ENCODE results near the gene JUND.

Gene JUND

DNA sequence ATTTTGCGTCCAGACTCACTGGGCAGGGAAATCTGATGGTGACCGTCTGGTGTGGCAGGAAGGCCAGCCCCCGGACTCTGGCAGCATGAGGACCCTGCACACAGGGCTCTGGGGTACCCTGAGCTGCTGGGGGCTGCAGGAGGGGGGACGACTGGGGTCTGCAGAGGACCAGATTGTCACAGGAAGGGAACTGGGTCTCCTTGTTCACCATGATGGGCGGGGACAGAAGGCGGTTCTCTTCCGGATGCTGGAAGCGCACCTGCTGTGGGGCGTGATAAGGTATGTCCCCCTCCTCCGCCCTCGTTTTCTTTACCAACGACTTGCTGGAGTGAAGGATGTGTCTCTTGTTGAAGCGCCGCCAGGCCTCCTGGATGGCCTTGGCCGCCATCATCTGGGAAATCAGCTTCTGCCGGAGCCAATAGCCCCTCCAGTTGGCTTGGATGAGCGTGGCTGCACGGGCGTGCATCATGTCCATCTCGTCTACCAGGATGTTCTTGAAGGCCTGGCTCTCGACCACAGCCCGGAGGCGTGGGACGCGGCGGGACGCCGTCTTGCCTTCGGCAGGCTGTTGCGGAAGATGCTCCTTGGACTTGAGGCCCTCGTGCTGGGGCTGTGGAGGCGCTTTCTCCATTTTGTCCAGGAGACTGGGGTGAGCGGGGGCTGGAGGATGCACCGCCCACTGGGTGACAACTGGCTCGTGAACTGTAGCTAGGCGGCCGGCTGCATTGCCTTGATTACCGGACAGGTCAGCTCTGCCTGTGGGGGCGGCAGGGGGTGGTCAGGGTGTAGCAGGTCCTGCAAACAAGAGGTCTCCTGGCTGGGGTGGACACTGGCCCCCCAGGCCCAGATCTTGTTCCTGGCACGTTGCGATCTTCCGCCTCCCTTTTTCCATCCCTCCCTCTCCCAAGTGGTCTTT, 14.4 kb downstream of the JUND start:
- DNase-seq = no peak

DNA sequence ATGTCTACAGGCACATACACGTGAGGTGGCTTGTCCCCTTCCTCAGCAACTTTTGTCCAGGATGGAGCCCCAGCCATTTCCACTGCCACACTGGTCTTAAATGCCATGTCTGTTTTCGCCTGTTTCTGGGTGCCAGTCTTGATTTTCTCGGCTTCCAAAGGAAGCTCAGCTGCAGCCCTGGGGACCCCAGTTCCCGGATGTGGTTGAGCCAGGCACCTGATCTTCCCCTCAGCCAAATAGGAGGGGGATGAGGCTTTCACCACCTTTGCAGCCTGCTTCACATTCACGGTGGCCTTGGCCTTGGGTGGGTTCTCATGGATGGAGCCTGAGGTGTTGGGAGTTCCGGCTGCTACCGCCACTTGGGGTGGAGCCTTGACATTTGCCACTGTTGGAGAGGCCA, 15.8 kb downstream of the JUND start:
- no peak for DNase-seq

DNA sequence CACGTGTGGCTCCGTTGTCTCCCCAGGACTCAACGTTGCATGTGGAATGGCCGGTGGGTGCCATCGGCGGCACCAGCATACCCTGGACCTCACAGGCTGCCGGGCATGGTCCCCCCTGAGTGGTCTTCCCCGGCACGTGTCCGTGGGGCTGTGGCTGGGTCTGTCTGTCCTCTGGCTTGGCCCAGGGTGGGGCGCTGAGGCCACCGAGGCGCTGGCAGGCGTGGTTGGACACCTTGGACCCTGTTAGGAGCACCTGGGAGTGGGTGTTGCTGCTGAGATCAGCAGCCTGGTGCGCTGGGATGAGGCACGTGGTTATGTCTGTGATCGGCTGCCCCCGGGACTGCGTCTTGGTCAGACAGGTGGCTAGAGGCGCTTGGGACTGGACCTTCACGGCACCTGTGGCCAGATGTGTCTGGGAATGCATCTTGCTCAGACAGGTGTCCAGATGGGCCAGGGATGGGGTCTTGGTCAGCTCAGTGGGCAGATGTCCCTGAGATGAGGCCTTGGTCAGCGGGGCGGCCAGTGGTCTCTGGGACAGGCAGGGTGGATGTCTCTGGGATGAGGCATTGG, 16.4 kb downstream of the JUND start:
- no peak for DNase-seq

DNA sequence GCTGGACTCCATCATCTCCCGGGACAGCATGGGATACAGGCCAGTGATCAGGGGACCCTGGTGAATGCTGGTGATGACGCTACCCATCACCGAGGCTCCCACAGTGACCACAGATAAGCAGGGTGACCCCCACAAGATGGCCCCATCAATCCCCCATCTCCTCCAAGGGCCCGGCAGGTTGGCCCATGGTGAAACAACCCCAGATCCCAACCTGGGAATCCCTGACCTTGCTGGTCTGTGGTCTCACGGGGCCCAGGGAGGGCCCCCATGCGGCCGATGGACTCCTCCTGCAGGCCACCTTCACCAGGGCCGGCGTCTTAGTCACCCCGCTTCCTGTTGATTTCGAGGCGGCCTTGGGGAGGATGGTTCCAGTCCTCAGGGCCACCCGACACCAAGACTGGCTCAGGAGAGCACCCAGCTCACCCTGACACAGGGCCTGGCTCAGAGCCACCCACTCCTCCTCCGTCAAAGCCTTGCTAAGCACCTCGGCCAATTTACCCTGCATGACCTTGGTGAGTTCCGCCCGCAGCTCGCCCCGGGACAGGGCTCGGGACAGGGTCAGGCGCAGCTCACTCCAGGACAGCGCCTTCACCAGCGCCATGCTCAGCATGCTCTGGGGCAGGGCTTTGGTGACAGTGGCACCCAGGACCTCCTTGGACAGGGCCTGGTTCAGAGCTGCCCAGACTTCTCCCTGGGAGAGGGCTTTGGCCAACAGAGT, 17.1 kb downstream of the JUND start:
- DNase-seq = no peak

DNA sequence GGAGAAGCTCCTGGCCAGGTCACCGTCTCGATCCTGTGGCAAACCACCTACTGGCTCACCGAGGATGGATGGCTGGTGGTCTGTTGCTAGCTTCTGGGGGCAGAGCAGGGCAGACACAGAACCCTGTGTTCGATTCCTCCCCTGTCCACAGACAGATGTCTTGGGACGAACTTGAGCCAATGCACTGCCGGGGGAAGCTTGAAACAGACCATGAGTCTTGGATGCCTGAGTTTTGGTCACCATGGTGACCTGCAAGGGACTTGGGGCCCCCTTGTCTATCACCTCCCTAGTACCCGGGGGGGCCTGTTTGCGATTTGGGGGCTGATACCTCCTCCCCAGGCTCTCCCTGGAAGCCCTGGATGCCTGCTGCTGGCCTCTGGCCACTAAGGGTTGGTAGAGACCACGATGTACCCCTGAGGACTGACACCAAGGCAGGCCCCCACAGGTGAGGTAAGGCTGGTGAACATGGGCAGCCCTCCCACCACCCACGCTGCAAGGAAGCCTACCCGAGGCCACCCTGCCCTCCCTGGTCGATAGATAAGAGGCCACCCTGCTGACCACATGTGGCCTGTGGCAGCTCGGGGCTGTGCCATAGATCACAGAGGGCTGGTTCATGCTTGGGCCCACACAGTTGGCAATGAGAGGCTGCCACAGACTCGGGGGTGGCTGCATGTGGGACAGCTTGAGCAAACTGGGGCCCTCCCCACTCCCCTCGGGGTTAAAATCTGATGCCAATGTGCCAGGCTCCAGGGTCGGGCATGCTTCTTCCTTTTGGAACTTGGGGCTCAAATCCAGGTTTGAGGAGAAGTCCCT, 17.9 kb downstream of the JUND start:
- no peak for DNase-seq

DNA sequence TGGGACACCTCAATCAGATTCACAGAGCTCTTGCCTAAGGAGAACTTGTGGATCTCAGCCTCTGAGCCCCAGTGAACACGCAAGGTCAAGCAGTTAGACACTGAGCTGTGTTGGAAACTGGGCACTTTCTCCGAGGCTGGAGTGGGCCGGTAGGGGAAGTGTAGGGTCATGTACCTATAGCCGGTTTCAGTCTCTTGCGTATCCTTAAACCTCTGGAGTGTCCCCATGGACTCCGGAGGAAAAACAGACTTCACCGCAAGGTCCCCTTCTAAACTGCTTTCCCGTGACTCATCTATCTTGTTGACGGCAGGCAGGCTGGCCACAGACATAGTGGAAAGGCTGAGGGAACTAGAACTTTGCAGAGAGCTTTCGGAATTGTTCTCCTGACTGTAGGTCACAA, 18.5 kb downstream of the JUND start:
- DNase-seq = no peak

DNA sequence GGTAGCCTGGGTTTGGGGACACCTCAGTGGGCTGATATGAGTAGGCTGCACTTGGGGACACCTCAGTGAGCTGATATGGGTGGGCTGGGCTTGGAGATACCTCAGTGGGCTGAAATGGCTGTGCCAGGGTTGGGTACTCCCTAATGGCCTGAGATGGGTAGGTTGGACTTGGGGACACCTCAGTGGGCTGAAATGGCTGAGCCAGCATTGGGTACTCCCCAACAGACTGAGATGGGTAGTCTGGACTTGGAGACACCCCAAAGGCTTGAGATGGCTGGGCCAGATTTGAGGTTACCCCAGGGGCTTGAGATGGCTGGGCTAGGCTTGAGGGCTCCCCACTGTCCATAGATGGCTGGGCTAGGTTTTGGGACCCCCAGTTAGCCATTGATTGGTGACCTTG, 19.3 kb downstream of the JUND start:
- no peak for DNase-seq

DNA sequence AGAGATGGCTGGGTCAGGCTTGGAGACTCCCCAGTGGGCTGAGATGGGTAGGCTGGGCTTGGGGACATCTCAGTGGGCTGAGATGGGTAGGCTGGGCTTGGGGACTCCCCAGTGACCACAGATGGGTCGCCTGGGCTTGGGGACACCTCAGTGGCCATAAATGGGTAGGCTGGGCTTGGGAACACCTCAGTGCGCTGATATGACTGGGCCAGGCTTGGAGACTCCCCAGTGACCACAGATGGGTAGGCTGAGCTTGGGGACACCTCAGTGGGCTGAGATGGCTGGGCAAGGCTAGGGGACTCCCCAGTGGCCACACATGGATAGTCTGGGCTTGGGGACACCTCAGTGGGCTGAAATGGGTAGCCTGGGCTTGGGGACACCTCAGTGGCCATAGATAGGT, 19.9 kb downstream of the JUND start:
- DNase-seq = no peak

DNA sequence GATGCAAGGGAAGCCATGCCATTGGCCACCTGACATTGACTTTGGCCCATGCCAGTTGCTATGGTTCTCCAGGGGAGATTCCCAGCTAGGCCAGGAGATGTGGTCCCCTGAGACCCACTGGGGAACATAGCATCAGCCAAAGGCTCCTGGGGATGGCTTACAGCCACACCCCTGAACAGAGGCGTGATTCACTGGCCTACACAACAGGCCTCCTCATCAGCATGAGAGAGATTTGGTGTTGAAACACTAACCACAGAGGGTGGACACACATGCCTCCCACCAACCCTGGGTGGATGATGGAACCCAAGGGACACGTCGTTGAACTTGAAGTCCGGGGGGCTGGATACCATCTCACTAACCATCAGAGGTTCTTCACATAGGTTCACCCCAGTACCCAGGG, 21.5 kb downstream of the JUND start:
- no peak for DNase-seq

DNA sequence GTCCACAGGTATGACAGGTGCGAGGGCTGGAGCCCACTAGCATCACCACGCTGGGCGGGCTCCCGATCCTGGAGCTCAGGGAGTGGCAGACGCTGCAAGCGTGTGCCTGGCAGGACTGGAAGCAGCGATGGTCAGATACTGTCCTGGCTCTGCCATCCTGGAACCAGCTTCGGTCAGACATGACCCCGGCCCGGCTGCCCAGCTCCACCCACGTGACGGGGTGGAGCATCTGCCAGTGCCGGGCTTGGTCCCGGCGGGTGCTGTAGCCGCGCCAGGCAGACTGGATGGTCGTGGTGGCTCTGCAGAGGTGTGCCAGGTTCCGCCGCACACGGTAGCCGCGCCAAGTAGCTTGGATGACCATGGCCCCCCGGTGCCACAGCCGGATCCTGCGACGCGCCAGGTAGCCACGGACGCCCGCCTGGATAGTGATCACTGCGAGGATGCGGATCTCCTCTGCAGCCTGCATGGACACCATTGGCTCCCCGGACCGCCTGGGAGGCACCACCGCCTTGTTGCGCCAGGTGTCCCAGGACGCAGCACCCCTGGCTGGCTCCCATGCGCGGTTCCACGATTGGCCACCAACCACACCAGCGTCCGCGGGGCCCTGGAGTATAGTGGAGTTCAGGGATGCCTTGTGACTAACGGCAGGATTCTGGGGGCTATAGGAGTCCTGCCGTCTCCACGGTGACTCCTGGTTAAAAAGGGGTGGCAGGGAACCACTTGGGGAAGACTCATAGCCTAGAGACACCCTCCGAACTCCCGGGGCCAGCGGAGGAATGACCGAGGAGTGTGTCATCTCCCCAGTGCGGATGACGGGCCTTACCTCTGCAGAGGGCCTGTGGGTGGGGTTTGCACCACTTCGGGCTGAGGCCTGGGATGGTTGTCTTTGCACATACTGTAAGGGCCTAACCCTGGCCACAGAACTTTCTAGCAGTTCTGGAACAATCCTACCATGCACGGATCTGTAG, 23.6 kb downstream of the JUND start:
- DNase-seq = no peak

DNA sequence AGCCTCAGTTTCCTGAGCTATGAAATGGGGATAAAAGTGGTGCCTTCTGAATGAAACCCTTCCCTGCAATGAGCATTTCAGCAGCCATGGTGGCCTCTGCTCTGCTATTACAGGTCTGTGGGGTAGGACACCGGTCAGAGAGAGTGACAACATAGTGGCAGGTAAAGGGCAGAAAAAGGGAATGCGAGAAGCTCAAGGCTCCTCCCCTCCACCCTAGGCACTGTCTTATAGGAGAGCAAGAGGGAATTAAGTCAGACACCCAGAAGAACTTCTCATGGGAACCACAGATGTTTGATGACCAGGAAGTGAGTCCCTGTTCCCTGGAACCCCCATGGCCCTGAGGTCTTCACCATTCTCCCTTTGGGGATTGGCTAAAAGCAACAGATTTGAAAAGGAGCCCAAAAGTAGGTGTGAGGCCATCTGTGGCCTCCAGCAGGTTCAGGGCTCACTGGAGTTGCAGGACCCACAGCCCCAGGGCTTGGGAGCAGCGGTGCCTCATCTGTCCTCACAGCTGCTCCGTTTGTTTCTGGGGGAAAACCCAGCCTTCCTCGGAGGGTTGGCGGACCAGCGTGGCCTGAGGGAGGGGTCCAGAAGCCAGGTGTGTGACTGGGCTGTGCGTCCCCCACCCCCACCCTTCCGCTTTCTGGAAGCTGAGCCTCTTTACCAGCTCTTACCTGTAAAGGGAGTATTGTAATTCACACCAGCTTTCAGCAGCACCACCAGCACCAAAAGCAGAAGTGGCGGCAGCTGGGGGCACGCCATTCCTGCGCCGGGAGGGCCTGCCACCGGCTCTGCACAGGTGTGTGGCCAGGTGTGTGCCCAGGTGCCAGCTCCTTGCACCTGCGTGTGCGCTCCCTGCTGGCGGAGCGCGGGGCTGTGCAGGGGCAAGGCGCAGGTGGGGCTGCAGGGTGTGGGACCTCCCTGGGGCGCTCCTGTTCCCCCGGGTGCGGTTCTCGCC, 26.6 kb downstream of the JUND start:
- no peak for DNase-seq

DNA sequence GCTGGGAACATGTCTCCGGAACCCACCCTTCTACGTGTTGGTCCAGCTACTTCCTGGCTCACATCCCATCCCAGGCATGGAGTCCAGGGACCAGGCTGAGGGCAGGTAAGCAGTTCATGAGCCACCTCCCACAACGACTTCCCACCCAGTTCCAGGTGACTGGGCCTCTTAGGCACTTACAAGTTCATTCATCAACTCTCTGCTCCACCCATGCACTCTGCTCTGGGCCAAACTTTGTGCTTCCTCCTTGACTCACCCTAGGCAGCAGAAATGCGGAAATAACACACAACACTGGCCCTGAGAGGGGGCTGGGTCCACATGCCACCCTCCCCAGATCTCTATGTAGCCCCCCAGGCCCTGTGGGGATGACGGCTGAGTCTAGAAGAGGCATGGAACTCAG, 27.7 kb downstream of the JUND start:
- no peak for DNase-seq

DNA sequence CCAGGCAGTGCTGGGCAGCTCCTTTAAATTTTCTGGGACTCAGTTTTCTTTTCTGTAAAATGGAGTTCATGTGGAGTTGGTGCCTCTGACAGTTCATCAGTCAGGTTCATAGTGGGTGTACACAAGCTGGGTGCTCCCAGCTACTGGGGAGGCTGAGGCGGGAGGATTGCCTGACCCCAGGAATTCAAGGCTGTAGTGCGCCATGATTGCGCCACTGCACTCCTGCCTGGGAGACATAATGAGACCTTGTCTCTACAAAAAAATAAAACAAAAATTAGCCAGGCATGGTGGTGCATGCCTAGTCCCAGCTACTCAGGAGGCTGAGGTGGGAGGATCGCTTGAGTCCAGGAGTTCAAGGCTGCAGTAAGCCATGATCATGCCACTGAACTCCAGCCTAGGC, 28.3 kb downstream of the JUND start:
- no peak for DNase-seq

DNA sequence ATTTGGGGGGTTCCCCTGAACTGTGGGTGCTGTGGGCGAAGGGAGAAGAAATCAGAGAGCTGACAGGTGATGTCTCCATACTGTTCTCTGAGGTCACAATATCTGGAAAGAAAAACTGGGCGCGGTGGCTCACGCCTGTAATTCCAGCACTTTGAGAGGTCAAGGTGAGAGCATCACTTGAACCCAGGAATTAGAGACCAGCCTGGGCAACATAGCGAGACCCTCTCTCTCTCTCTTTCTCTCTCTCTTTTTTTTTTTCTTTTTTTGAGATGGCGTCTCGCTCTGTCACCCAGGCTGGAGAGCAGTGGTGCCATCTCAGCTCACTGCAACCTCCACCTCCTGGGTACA, 29.1 kb downstream of the JUND start:
- DNase-seq = no peak

DNA sequence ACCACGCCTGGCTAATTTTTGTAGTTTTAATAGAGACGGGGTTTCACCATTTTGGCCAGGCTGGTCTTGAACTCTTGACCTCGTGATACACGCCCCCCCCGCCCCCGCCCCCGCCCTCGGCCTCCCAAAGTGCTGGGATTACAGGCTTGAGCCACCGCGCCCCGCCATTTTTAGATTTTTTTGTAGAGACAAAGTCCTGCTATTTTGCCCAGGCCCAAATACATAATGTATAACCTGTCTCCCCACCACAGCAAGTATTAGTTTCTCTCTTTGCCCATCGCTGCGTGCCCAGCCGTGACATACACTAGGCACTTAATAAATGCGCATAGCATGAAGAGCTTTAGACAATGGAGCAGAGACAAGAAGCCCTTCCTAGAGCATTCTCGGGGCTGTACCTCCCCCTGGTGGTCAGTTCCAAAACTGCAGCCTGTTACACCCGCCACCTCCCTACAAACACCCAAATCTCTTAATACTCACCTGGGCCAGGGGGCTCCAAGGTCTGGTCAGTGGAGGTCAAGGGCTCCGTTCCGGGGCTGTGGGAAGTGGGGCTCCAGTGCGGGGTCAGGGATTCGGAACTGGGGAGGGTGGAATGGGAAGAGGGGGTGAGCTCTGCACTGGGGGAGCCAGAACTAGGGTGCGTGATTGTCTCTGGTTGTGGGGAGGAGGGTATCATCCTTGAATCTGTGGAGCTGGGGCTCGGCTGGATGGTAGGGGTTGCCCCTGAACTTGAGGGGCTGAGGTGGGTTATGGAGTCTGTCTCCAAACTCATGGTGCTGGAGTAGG, 29.6 kb downstream of the JUND start:
- peak; percentile 84 for DNase-seq

DNA sequence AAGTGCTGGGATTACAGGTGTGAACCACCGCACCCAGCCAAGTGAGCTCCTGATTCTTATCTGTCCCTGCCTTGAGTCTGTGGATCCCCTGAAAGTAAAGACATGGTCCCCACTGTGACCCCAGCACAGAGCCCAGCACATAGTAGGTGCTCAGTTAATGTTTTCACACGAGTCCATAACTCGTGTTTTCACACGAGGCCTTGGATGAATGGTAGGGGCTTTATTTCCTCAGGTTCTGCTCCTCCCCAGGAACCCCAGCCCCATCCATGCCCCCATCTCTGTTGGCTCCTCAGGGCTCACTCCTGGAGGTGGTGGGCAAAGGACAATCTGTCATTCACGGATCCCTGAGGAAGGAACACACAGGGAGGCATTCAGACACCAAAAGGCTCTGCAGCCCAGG, 31.6 kb downstream of the JUND start:
- no peak for DNase-seq

DNA sequence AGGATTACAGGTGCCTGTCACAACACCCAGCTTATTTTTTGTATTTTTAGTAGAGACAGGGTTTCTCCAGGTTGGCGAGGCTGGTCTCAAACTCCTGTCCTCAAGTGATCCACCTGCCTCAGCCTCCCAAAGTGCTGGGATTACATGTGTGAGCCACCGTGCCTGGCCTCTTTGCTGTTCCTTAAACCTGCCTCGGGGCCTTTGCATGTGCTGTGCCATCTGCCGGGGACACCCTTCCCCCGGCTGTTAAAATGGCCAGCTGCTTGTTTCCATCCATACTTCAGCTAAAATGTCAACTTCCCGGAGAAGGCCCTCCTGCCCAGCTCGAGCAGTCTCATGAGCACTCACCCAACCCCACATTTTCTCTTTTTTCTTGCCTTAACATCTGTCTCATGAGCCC, 36.1 kb downstream of the JUND start:
- no peak for DNase-seq

DNA sequence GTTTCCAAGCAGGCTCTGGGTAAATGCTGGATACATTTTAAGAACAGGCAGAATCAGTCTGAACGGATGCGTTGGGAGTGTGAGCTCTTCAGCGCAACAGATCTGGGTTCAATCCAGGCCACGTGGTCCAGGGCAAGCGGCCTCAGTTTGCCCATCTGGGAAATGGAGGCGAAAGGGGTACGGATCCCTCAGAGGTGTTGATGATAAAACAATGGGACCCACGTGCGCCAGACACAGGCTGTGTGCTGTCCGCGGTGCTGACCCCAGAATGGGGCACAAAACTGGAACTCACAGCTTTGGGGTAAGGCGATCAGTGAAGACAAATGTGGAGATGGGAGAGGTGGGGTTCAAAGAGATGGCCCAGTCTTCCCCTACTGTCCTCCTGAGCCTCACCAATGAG, 42.1 kb downstream of the JUND start:
- no peak for DNase-seq

DNA sequence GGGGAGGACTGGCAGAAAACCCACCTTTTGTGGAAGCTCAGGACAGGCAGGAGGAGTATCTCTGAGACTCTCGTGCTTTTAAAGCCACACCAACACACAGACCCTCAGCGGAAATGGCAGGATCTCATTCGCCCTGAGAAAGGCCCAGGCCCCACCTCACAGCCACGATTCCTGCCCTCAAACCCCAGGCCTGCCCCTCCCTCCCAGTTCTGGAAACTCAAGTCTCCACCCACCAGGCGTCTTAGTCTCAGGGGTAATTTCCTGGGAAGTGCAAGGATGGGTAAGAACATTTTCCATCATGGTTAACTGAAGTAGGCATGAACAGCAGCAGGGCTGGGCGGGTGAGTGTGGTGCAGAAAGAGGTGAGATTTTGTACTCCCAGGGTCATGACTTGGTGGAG, 47.2 kb downstream of the JUND start:
- no peak for DNase-seq

DNA sequence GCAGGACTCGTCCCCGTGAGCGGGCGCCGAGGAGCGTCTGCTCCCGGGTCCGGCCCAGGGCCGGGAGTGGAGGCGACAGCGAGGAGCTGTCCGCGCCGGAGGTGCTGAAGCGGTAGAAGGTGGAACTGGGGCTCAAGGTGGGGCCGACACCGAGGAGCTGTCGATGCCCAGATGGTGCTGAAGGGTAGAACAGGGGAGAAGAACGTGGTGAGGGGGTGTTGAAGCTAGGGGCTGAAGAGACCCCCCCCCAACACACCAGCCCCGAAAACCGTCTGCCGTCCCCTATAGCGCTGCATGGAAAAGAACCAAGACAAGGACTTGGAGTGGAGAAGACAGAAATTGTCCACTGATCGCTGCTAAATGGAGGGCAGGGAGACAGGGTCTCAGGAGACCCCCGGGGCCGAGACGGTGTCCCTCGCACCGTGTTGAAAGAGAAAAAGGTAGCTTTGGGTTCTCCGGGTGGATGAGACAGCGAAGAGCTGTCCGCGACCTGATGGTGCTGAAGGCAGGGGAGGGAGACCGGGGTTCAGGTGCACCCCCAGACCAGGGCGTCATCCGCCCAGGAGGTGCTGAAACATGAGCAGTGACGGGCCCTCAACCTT, 48.1 kb downstream of the JUND start:
- peak; percentile 56 for DNase-seq
